Colon (tissue), 2 donors: ENCODE results near the gene TXNL4A.

Experiments used
- FAIRE-seq: peaks from 2 replicates; lab custom pipeline; 2012; peaks lifted over from hg19 to GRCh38; lab: Jason Lieb, UNC
- donor health status: control.
- donor health status: control.

Gene TXNL4A

GRCh38 chr18:79948719-79949411 is 39.5 kb downstream of the TXNL4A start:
- no peak for FAIRE-seq

- no peak for FAIRE-seq
Observed at GRCh38 chr18:79947881-79948610, 40.3 kb downstream of the TXNL4A start.

GRCh38 chr18:79947054-79947755 is 41.2 kb downstream of the TXNL4A start:
- FAIRE-seq = no peak

DNA sequence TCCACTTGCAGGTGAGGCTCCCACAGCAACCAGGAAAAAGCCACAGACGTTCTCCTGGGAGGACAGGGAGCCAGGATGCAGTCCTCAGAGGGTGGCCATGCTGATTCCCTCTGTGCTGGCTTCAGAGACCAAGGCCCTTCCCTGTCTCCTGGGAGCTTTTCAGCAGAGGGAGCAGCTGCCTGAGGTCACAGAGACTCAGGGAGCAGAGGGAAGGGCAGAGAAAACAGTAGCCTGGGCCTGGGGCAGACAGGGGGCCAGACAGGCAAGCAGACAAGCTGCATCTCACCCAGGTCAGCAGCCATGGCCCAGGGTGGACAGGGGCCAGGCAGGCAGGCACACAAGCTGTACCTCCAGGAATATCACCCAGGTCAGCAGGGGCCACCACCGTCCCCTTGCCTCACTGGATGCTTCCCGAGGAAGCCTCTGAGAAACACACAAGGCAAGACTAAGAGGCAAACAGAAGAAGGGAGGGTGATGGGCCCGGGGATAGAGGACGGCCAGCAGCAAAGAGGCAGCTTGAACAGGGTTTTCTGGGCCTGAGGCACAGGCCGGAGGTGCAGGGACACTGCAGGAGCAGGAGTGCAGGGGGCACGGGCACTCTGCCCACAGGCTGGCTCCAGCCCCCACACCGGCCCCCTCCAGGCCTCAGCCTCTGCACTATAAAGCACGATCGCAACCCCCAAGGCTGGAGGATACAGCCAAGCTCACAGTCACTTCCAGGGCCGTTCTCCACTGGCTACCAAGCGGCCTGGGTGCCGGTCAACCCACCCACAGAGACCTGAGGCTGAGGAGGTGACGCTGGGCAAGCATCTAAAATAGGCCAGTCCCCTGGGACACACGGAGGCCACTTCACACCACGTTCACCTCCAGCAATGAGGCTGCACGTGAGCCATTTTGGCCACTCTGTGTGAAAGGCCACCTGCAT is 43.0 kb downstream of the TXNL4A start:
- FAIRE-seq = no peak

DNA sequence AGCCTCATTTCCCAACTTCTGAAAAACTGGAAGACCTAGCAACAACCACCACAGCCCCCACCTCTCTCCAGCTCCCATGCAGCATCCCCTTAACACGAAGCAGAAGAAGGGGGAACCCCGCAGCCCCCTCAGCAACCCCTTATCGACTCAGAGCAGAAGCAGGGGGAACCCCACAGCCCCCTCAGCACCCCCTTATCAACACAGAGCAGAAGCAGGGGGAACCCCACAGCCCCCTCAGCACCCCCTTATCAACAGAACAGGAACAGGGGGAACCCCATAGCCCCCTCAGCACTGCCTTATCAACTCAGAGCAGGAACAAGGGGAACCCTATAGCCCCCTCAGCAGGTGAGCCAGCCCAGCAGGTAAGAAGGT is 43.6 kb downstream of the TXNL4A start:
- FAIRE-seq = no peak

GRCh38 chr18:79944126-79944731 is 44.1 kb downstream of the TXNL4A start:
- FAIRE-seq = no peak

DNA sequence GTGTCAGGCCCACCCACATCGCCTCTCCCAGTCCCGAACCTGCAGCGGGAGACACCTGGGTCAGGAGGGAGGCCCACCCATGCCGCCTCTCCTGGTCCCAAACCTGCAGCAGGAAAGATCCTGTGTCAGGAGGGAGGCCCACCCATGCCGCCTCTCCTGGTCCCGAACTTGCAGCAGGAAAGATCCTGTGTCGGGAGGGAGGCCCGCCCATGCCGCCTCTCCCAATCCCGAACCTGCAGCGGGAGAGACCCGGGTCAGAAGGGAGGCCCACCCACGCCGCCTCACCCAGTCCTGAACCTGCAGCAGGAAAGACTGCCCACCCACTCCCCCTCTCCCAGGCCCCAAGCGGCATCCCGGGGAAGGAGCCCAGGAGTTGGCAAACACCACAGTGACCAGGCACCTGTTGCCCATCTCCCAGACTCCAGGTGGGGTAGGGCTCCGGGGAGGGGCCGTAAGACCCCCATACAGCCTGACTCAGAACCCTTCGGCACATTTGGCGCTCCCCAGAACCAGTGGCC is 44.7 kb downstream of the TXNL4A start:
- FAIRE-seq = no peak

- no peak for FAIRE-seq
Observed at GRCh38 chr18:79942786-79943607, 45.4 kb downstream of the TXNL4A start.

- FAIRE-seq = no peak
Observed at GRCh38 chr18:79942211-79942610, 46.2 kb downstream of the TXNL4A start.

GRCh38 chr18:79941473-79942119 is 46.8 kb downstream of the TXNL4A start:
- FAIRE-seq = no peak

GRCh38 chr18:79940814-79941472 is 47.4 kb downstream of the TXNL4A start:
- no peak for FAIRE-seq

- no peak for FAIRE-seq
Observed at GRCh38 chr18:79940126-79940813, 48.1 kb downstream of the TXNL4A start.

GRCh38 chr18:79939096-79939495 is 49.3 kb downstream of the TXNL4A start:
- FAIRE-seq = no peak

DNA sequence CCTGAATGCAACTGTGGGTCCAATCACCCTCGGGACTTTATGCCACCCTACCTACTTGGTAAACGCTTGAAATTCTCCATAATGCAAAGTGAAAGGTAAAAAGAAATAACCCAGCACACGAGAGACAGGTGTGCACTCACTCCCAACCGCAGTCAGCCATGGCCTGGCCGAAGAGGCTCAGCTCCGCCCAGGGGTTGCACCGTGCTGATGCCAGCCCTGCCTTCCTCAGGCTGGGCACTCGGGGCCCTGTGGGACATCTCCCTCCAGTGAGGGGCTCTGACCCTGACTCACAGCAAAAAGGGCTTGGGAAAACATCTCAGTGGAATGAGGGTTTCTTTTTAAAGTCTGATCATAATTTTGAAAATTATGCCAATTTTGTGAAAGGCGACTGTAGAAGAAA is 50.2 kb downstream of the TXNL4A start:
- FAIRE-seq = no peak

- no peak for FAIRE-seq
Observed at GRCh38 chr18:79937103-79937860, 51.1 kb downstream of the TXNL4A start.

DNA sequence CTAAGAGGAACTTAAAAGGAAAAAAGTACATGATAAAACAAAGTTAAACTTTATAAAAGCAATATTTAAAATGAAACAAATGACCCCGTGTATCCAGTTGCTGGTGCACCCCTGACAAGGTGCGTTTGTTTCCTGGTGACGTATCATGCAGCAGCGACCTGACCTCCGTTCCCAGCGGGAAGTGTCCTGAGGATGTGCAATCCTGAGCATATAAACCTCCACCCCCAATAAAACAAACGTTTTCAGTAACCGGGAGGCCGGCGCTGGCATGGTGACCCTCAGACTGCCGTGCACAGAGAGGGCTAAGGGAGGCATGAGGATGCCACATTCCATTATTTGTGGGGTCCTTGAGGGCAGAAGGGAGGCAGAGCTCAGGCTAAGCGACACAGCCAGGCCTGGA is 51.7 kb downstream of the TXNL4A start:
- FAIRE-seq = no peak

DNA sequence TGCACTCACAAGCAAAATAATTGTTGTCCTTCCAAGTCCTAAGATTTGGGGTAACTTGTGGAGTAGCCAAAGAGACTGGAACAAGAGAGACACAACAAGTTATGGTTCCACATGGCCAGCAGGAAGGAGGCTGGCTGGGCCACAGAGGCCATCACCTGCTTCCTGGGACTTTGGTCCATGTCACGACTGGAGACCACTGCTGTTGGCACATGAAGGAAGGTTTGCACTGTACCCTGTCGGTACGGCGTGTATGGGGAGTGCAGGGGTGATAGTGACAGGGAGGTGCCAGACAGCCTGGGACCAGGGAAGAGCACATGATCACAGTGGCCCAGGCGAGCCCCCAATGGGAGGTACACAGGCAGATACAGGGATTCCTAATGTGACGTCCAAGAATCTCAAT is 52.4 kb downstream of the TXNL4A start:
- no peak for FAIRE-seq

GRCh38 chr18:79935499-79935898 is 52.9 kb downstream of the TXNL4A start:
- no peak for FAIRE-seq
